GM23338 (cell line): ENCODE results near the gene ROR1. TPM values are rescaled to one million over a fixed set of nuclear protein-coding genes. Genes with fewer than 3 reads are reported as not detected.

Source experiments
- ATAC-seq: fragments of 200-7000 bp; cut with Tn5 transposase; 3 replicates; pipeline ENCODE4 v1.9.1; 2020
- DNase-seq: peaks from one replicate; pipeline ENCODE4 v3.0.0-alpha.2; 2015; ENCODE audit warnings: low spot score
- H2AFZ ChIP-seq: fragments of 200-600 bp; sonication (generic); 2 replicates; pipeline ENCODE4 v1.8.0; 2016; ENCODE audit warnings: antibody characterized with exemption, mild to moderate bottlenecking, moderate library complexity
- H3F3A ChIP-seq: fragments of 200-600 bp; sonication (generic); replicated peaks from 2 replicates; pipeline ENCODE4 v1.8.0; 2017; ENCODE audit warnings: antibody characterized with exemption, mixed run types, low read depth
- H3K27ac ChIP-seq: fragments of 200-600 bp; sonication (generic); 2 replicates; pipeline ENCODE4 v1.6.1; 2016; ENCODE audit warnings: low read depth
- H3K27me3 ChIP-seq: fragments of 200-600 bp; sonication (generic); 2 replicates; pipeline ENCODE4 v1.8.0; 2016; ENCODE audit warnings: mild to moderate bottlenecking, mixed run types, moderate library complexity; ENCODE audit not compliant: insufficient read depth
- H3K36me3 ChIP-seq: fragments of 200-600 bp; sonication (generic); 2 replicates; pipeline ENCODE4 v1.8.0; 2016; ENCODE audit warnings: mild to moderate bottlenecking; ENCODE audit not compliant: insufficient read depth
- H3K4me1 ChIP-seq: fragments of 200-600 bp; sonication (generic); 2 replicates; pipeline ENCODE4 v1.8.0; 2016; ENCODE audit warnings: mild to moderate bottlenecking, moderate library complexity; ENCODE audit not compliant: insufficient read depth
- H3K4me2 ChIP-seq: fragments of 200-600 bp; sonication (generic); 2 replicates; pipeline ENCODE4 v1.7.1; 2017; ENCODE audit warnings: mixed run types
- H3K4me3 ChIP-seq: fragments of 200-600 bp; sonication (generic); 2 replicates; pipeline ENCODE4 v1.6.1; 2016; ENCODE audit warnings: mixed run types
- H3K79me2 ChIP-seq: fragments of 200-600 bp; sonication (generic); replicated peaks from 2 replicates; pipeline ENCODE4 v1.8.0; 2017; ENCODE audit warnings: mild to moderate bottlenecking; ENCODE audit not compliant: insufficient read depth
- H3K9me2 ChIP-seq: fragments of 200-600 bp; sonication (generic); 2 replicates; pipeline ENCODE4 v1.8.0; 2017; ENCODE audit not compliant: insufficient read depth
- H4K20me1 ChIP-seq: fragments of 200-600 bp; sonication (generic); replicated peaks from 2 replicates; pipeline ENCODE4 v1.8.0; 2017; ENCODE audit warnings: mild to moderate bottlenecking; ENCODE audit not compliant: insufficient read depth
- H3K27ac Mint-ChIP-seq: 2 replicates; pipeline ENCODE4 v1.8.0; 2020; ENCODE audit warnings: inconsistent platforms, mild to moderate bottlenecking, moderate library complexity, mixed read lengths
- H3K27me3 Mint-ChIP-seq: 3 replicates; pipeline ENCODE4 v1.8.0; 2022; ENCODE audit warnings: low read depth, mild to moderate bottlenecking, moderate library complexity, mixed read lengths, inconsistent platforms; ENCODE audit not compliant: insufficient read depth, poor library complexity
- H3K36me3 Mint-ChIP-seq: 3 replicates; pipeline ENCODE4 v1.8.0; 2021; ENCODE audit warnings: low read depth, mild to moderate bottlenecking, inconsistent platforms, moderate library complexity, mixed read lengths
- H3K4me1 Mint-ChIP-seq: 3 replicates; pipeline ENCODE4 v1.8.0; 2020; ENCODE audit warnings: mild to moderate bottlenecking, inconsistent platforms, mixed read lengths
- H3K4me3 Mint-ChIP-seq: 3 replicates; pipeline ENCODE4 v1.8.0; 2021; ENCODE audit warnings: moderate library complexity, mild to moderate bottlenecking, inconsistent platforms, mixed read lengths
- H3K9me3 Mint-ChIP-seq: 3 replicates; pipeline ENCODE4 v1.8.0; 2020; ENCODE audit warnings: moderate library complexity, mild to moderate bottlenecking, inconsistent platforms, mixed read lengths
- ETS1 ChIP-seq: IDR thresholded peaks from 2 replicates; pipeline ENCODE4 v1.6.1; 2016; ENCODE audit warnings: antibody characterized with exemption
- EZH2 ChIP-seq: fragments of 200-600 bp; sonication (generic); IDR thresholded peaks from one replicate; pipeline ENCODE4 v1.8.0; 2017; ENCODE audit warnings: antibody characterized with exemption, mild to moderate bottlenecking, low read depth; ENCODE audit not compliant: unreplicated experiment
- EZH2phosphoT487 ChIP-seq: fragments of 200-600 bp; sonication (generic); IDR thresholded peaks from one replicate; pipeline ENCODE4 v1.8.1; 2018; ENCODE audit warnings: antibody characterized with exemption; ENCODE audit not compliant: unreplicated experiment
- JUNB ChIP-seq: IDR thresholded peaks from one replicate; pipeline ENCODE4 v1.6.1; 2016; ENCODE audit warnings: antibody characterized with exemption; ENCODE audit not compliant: unreplicated experiment
- NANOG ChIP-seq: IDR thresholded peaks from 2 replicates; pipeline ENCODE4 v1.6.1; 2016; ENCODE audit warnings: antibody characterized with exemption, borderline replicate concordance
- POLR2AphosphoS5 ChIP-seq: IDR thresholded peaks from 2 replicates; pipeline ENCODE4 v1.6.1; 2016; ENCODE audit warnings: antibody characterized with exemption, low read depth
- STAT1 ChIP-seq: IDR thresholded peaks from one replicate; pipeline ENCODE4 v1.6.1; 2016; ENCODE audit warnings: antibody characterized with exemption; ENCODE audit not compliant: unreplicated experiment
- ZNF114 ChIP-seq: fragments of 250-450 bp; sonication (Bioruptor Pico); IDR thresholded peaks from 2 replicates; pipeline ENCODE4 v1.5.0; 2020; ENCODE audit warnings: mild to moderate bottlenecking, moderate library complexity
- ZNF462 ChIP-seq: fragments of 250-450 bp; sonication (Bioruptor Pico); IDR thresholded peaks from 2 replicates; pipeline ENCODE4 v1.5.0; 2020; ENCODE audit warnings: mild to moderate bottlenecking, moderate library complexity
- polyA plus RNA-seq: library from polyadenylated mRNA; unstranded; fragments of >200 nt; fragmentation: Nextera tagmentation; extraction: Ambion mirVana; gene quantifications from 2 replicates; pipeline ENCODE4 v1.2.1, GENCODE V29; 2016
- total RNA-seq: library from RNA; depleted of rRNA; stranded (reverse); fragments of >200 nt; shearing (Covaris generic); gene quantifications from 2 replicates; pipeline ENCODE4 v1.2.3, GENCODE V29; 2014

The ROR1 gene
- total and polyA plus RNA-seq, 2 experiments from 2014 or later, result 59.7 to 96.0 TPM

GRCh38 chr1:63983391-63984256 is 209.8 kb downstream of the ROR1 start:
- Histone ChIP-seq H3F3A (no peaks in the 10 kb centered on the region), H2AFZ (no peak overlapping the region), H4K20me1 (peaks cover 26% of the 10 kb centered on the region), H3K27me3 (no peaks in the 10 kb centered on the region), H3K9me2 (peaks cover 2% of the 10 kb centered on the region; the same call in 1 of the 2 replicates), H3K4me1 (peaks cover 36% of the 10 kb centered on the region), H3K79me2 (peaks cover 85% of the 10 kb centered on the region), H3K36me3 (no peaks in the 10 kb centered on the region), H3K4me2 (no peak overlapping the region), H3K27ac (peak overlapping the region; percentile 10; the same call in 1 of the 2 replicates), H3K4me3 (no peak overlapping the region)
- Mint-ChIP-seq H3K27me3 (peaks cover 5% of the 10 kb centered on the region), H3K27ac (0 out of 2 replicates have a peak overlapping the region, but pooled peaks have one; percentile 0), H3K4me3 (no peak overlapping the region), H3K9me3 (no peaks in the 10 kb centered on the region), H3K36me3 (peaks cover 4% of the 10 kb centered on the region; the same call in 2 of the 3 replicates), H3K4me1 (peaks cover 57% of the 10 kb centered on the region)
- ATAC-seq (no peak), DNase-seq (no peak)
- no peak for TF ChIP-seq EZH2phosphoT487
- TF ChIP-seq STAT1, result no peak
- no peak for TF ChIP-seq NANOG
- no peak for TF ChIP-seq ZNF462 (CRISPR knock-in tag)
- no peak for TF ChIP-seq EZH2
- no peak for TF ChIP-seq ETS1
- TF ChIP-seq JUNB, result no peak
- TF ChIP-seq ZNF114, result no peak
- TF ChIP-seq POLR2AphosphoS5, result no peak
